Trophoblast cell (in vitro differentiated cells and primary cell): ENCODE measurements around the gene WT1.
A peak's percentile ranks its signal among the peaks of the same experiment; 100 is the strongest.

Experiments
- DNase-seq, 2 donors: peaks; one replicate each; pipeline ENCODE4 v3.0.0-alpha.2; 2016
- H2AFZ ChIP-seq: 2 replicates; pipeline ENCODE4 v1.6.1; 2013; ENCODE audit warnings: low read length, moderate library complexity, mild to moderate bottlenecking; ENCODE audit not compliant: insufficient read depth, poor library complexity
- H2AK5ac ChIP-seq: 2 replicates; pipeline ENCODE4 v1.6.1; 2013; ENCODE audit warnings: mild to moderate bottlenecking, low read length
- H2BK120ac ChIP-seq: 2 replicates; pipeline ENCODE4 v1.6.1; 2013; ENCODE audit warnings: low read length, mild to moderate bottlenecking, moderate library complexity; ENCODE audit not compliant: insufficient read depth, poor library complexity
- H2BK12ac ChIP-seq: 2 replicates; pipeline ENCODE4 v1.6.1; 2013; ENCODE audit warnings: mild to moderate bottlenecking, low read length, moderate library complexity
- H2BK5ac ChIP-seq: 2 replicates; pipeline ENCODE4 v1.6.1; 2013; ENCODE audit warnings: low read length, low read depth, moderate library complexity, mild to moderate bottlenecking; ENCODE audit not compliant: poor library complexity
- H3K14ac ChIP-seq: 2 replicates; pipeline ENCODE4 v1.6.1; 2013; ENCODE audit warnings: mild to moderate bottlenecking, low read length
- H3K18ac ChIP-seq: 2 replicates; pipeline ENCODE4 v1.6.1; 2013; ENCODE audit warnings: mild to moderate bottlenecking, low read length
- H3K23ac ChIP-seq: 2 replicates; pipeline ENCODE4 v1.6.1; 2013; ENCODE audit warnings: low read length
- H3K27ac ChIP-seq: 2 replicates; pipeline ENCODE4 v1.5.1; 2013; ENCODE audit warnings: low read depth, mild to moderate bottlenecking, inconsistent platforms, low read length, moderate library complexity
- H3K27me3 ChIP-seq: 2 replicates; pipeline ENCODE4 v1.6.1; 2013; ENCODE audit warnings: inconsistent platforms, mild to moderate bottlenecking, low read length, moderate library complexity; ENCODE audit not compliant: insufficient read depth
- H3K36me3 ChIP-seq, 2 experiments: 1 replicate in 1 of 2; 2 replicates in 1 of 2; pipeline ENCODE4 v1.6.1; 2013; ENCODE audit warnings: low read length in 2 of 2, mild to moderate bottlenecking in 2 of 2, moderate library complexity in 1 of 2; ENCODE audit not compliant: insufficient read depth in 2 of 2, control insufficient read depth in 1 of 2
- H3K4ac ChIP-seq: 2 replicates; pipeline ENCODE4 v1.6.1; 2013; ENCODE audit warnings: low read depth, mild to moderate bottlenecking, low read length, moderate library complexity
- H3K4me1 ChIP-seq, 2 experiments: 1 replicate in 1 of 2; 2 replicates in 1 of 2; pipeline ENCODE4 v1.6.1; 2013; ENCODE audit warnings: low read length in 2 of 2, mild to moderate bottlenecking in 2 of 2, moderate library complexity in 1 of 2; ENCODE audit not compliant: insufficient read depth in 2 of 2, control insufficient read depth in 1 of 2
- H3K4me2 ChIP-seq: 2 replicates; pipeline ENCODE4 v1.6.1; 2013; ENCODE audit warnings: inconsistent platforms, mild to moderate bottlenecking, low read length, moderate library complexity
- H3K4me3 ChIP-seq: 2 replicates; pipeline ENCODE4 v1.5.1; 2013; ENCODE audit warnings: mild to moderate bottlenecking, low read depth, low read length, inconsistent platforms
- H3K79me1 ChIP-seq: one replicate; pipeline ENCODE4 v1.6.1; 2013; ENCODE audit warnings: low read length
- H3K79me2 ChIP-seq: 2 replicates; pipeline ENCODE4 v1.6.1; 2013; ENCODE audit warnings: low read length, mild to moderate bottlenecking; ENCODE audit not compliant: control insufficient read depth, insufficient read depth, poor library complexity
- H3K9ac ChIP-seq: 2 replicates; pipeline ENCODE4 v1.6.1; 2013; ENCODE audit warnings: mild to moderate bottlenecking, low read length
- H3K9me3 ChIP-seq: 2 replicates; pipeline ENCODE4 v1.6.1; 2013; ENCODE audit warnings: low read depth, mild to moderate bottlenecking, control low read depth, inconsistent platforms, low read length; ENCODE audit not compliant: insufficient read depth
- H4K12ac ChIP-seq: 2 replicates; pipeline ENCODE4 v1.6.1; 2013; ENCODE audit warnings: low read depth, mild to moderate bottlenecking, low read length, moderate library complexity
- H4K8ac ChIP-seq: 2 replicates; pipeline ENCODE4 v1.6.1; 2013; ENCODE audit warnings: low read depth, mild to moderate bottlenecking, low read length, moderate library complexity
- H4K91ac ChIP-seq: one replicate; pipeline ENCODE4 v1.6.1; 2013; ENCODE audit warnings: low read depth, mild to moderate bottlenecking, low read length, moderate library complexity
- WGBS: extraction: QIAGEN DNeasy Blood & Tissue Kit; methylation state at CpG from one replicate; pipeline ENCODE4 v1.1.7; 2013; ENCODE audit warnings: missing lambda C conversion rate; ENCODE audit not compliant: insufficient read length, insufficient coverage; ENCODE audit errors: extremely low coverage; 5-methylcytosine and 5-hydroxymethylcytosine counted together

WT1 gene

GRCh38 chr11:32433914-32434355, 1.4 kb downstream of the WT1 start:
- Histone ChIP-seq H2AK5ac (no peak overlapping the region), H4K91ac (no peak overlapping the region), H3K27me3 (peaks cover 82% of the 10 kb centered on the region), H3K4ac (no peak overlapping the region), H3K9ac (no peak overlapping the region), H2BK120ac (no peak overlapping the region), H2AFZ (no peak overlapping the region), H3K27ac (no peak overlapping the region), H3K79me1 (peaks cover 3% of the 10 kb centered on the region), H3K4me1 (peaks cover 27 to 31% of the 10 kb centered on the region in 2 experiments), H3K18ac (no peak overlapping the region), H3K23ac (no peak overlapping the region), H3K36me3 (no peaks in the 10 kb centered on the region), H3K79me2 (peaks cover 2% of the 10 kb centered on the region), H4K8ac (no peak overlapping the region), H3K4me2 (peak overlapping the region; percentile 83), H2BK5ac (no peak overlapping the region), H2BK12ac (no peak overlapping the region), H3K14ac (no peak overlapping the region), H4K12ac (no peak overlapping the region), H3K4me3 (no peak overlapping the region), H3K9me3 (peaks cover 9% of the 10 kb centered on the region)
- DNase-seq: no peak
- no CpG with 5 or more reads among the region's 25 CpGs for WGBS

- Histone ChIP-seq H3K79me2 (peaks cover 2% of the 10 kb centered on the region), H2BK120ac (no peak overlapping the region), H4K12ac (no peak overlapping the region), H3K4ac (no peak overlapping the region), H4K91ac (no peak overlapping the region), H2AK5ac (no peak overlapping the region), H3K36me3 (no peaks in the 10 kb centered on the region), H3K27me3 (peaks cover 82% of the 10 kb centered on the region), H3K14ac (no peak overlapping the region), H3K23ac (no peak overlapping the region), H3K18ac (no peak overlapping the region), H3K9ac (no peak overlapping the region), H3K4me2 (peak overlapping the region; percentile 16), H4K8ac (no peak overlapping the region), H2BK5ac (no peak overlapping the region), H3K79me1 (peaks cover 3% of the 10 kb centered on the region), H3K4me3 (no peak overlapping the region), H2AFZ (no peak overlapping the region), H3K9me3 (peaks cover 9% of the 10 kb centered on the region), H3K27ac (no peak overlapping the region), H3K4me1 (peaks cover 27 to 31% of the 10 kb centered on the region in 2 experiments), H2BK12ac (no peak overlapping the region)
- no CpG with 5 or more reads among the region's 46 CpGs for WGBS
- no peak for DNase-seq
Observed at GRCh38 chr11:32433101-32433913, 2.0 kb downstream of the WT1 start.

- H3K79me2 ChIP-seq: peaks cover 2% of the 10 kb centered on the region
- peaks cover 3% of the 10 kb centered on the region for H3K79me1 ChIP-seq
- WGBS: no CpG with 5 or more reads among the region's 8 CpGs
- no peak overlapping the region for H4K91ac ChIP-seq
- no peak overlapping the region for H2BK120ac ChIP-seq
- H3K14ac ChIP-seq: no peak overlapping the region
- H2BK12ac ChIP-seq: no peak overlapping the region
- H3K4me1 ChIP-seq: peaks cover 25 to 31% of the 10 kb centered on the region in 2 experiments
- no peak overlapping the region for H2AFZ ChIP-seq
- H3K27me3 ChIP-seq: peaks cover 82% of the 10 kb centered on the region
- no peak overlapping the region for H4K12ac ChIP-seq
- no peak overlapping the region for H2AK5ac ChIP-seq
- peak in 1 of 2 donors; percentile 13 for DNase-seq
- peak overlapping the region; percentile 14 for H3K4me2 ChIP-seq
- no peaks in the 10 kb centered on the region for H3K36me3 ChIP-seq
- H3K4ac ChIP-seq: no peak overlapping the region
- H2BK5ac ChIP-seq: no peak overlapping the region
- peaks cover 6% of the 10 kb centered on the region for H3K9me3 ChIP-seq
- H3K4me3 ChIP-seq: no peak overlapping the region
- H3K23ac ChIP-seq: no peak overlapping the region
- no peak overlapping the region for H3K27ac ChIP-seq
- H3K18ac ChIP-seq: no peak overlapping the region
- H4K8ac ChIP-seq: no peak overlapping the region
- no peak overlapping the region for H3K9ac ChIP-seq
Observed at GRCh38 chr11:32432565-32432964, 2.8 kb downstream of the WT1 start.

- no peak overlapping the region for H2BK120ac ChIP-seq
- H3K79me1 ChIP-seq: peaks cover 3% of the 10 kb centered on the region
- no peaks in the 10 kb centered on the region for H3K36me3 ChIP-seq
- peak overlapping the region; percentile 49 for H3K4me2 ChIP-seq
- no peak overlapping the region for H3K18ac ChIP-seq
- no peak overlapping the region for H3K9ac ChIP-seq
- H3K9me3 ChIP-seq: peaks cover 6% of the 10 kb centered on the region
- no peak overlapping the region for H2AK5ac ChIP-seq
- H3K14ac ChIP-seq: no peak overlapping the region
- H3K4me1 ChIP-seq: peaks cover 28 to 29% of the 10 kb centered on the region in 2 experiments
- H4K8ac ChIP-seq: peak overlapping the region; percentile 44
- no peak overlapping the region for H3K27ac ChIP-seq
- peaks cover 2% of the 10 kb centered on the region for H3K79me2 ChIP-seq
- H2AFZ ChIP-seq: no peak overlapping the region
- no peak overlapping the region for H3K4ac ChIP-seq
- no peak overlapping the region for H3K23ac ChIP-seq
- no peak overlapping the region for H4K91ac ChIP-seq
- WGBS: no CpG with 5 or more reads among the region's 59 CpGs
- H2BK12ac ChIP-seq: no peak overlapping the region
- peaks cover 81% of the 10 kb centered on the region for H3K27me3 ChIP-seq
- no peak for DNase-seq
- H2BK5ac ChIP-seq: no peak overlapping the region
- no peak overlapping the region for H3K4me3 ChIP-seq
- H4K12ac ChIP-seq: no peak overlapping the region
Observed at GRCh38 chr11:32430568-32431381, 4.6 kb downstream of the WT1 start.
